Measurements from ENCODE around the gene TBC1D5. TPM values are rescaled to one million over a fixed set of nuclear protein-coding genes. Genes with fewer than 3 reads are reported as not detected.

Gene TBC1D5
- total and polyA plus RNA-seq, 2 of the 8 experiments (the other 6 are each of a cell fraction or from before 2014, with no cell fraction given): 11.0 to 22.9 TPM

GRCh38 chr3:17742880-17743657 lies 638 bp upstream of the TBC1D5 start (continued):
- no peak for TF ChIP-seq E2F6 (IDR thresholded peaks at IDR 0.05)
- no peak for TF ChIP-seq KDM1A (IDR thresholded peaks at IDR 0.05; ENCODE audit: borderline replicate concordance, low read length)
- TF ChIP-seq TAF7 (optimal IDR thresholded peaks at IDR 0.05; ENCODE audit: borderline replicate concordance, low read depth, low read length): no peak
- no peak for TF ChIP-seq EGR1 (IDR thresholded peaks at IDR 0.05; ENCODE audit: borderline replicate concordance, low read depth, low read length)
- TF ChIP-seq ATF3 (IDR thresholded peaks at IDR 0.05; ENCODE audit: insufficient read depth, low read depth, low read length): no peak
